Measurements from ENCODE around the gene PSME1.

The PSME1 gene

DNA sequence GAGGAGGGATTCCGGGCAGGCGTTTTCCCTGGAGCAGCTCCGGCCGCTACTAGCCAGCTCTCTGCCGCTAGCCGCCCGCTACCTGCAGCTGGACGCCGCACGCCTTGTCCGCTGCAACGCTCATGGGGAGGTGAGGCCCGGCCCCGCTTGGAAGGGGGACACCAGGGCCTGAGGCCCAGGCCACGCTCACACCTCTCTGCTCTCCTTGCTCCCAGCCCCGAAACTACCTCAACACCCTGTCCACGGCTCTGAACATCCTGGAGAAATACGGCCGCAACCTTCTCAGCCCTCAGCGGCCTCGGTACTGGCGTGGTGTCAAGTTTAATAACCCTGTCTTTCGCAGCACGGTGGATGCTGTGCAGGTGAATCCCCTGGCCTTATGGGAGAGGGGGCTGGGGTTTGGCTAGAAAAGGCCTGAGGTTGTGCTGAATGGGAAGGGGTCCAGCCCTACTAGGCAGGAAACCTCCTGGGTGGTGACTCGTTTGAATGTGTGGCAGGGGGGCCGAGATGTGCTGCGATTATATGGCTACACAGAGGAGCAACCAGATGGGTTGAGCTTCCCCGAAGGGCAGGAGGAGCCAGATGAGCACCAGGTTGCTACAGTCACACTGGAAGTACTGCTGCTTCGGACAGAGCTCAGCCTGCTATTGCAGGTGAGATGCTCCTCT lies 11.9 kb downstream of the PSME1 start:
- DNase-seq, result no peak

DNA sequence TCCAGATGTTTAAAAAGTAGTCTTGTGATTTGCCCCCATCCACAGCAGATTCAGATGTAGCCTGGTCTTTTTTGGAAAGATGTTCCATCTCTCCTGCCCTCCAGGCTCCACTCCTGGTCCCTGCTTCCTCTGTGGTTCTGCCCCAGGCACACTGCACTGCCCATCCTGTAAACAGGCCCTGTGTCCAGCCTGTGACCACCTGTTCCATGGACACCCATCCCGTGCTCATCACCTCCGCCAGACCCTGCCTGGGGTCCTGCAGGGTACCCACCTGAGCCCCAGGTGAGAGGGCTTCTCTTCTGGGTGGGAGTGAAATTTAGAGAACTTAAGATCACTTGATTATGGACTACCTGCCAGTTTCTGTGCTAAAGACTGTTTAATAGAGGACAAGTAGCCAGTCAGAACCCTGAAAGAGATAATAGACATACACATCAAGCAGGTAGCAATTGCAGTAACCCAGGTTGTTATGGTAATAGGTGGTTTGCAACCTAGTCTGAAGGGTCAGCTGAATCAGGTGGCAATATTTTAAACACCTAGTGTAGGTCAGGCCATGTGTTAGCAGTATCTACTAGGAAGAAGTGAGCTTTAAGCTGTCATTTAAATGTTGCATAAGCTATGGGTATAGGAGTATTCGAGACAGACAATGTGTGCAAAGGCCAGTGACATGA lies 13.4 kb downstream of the PSME1 start:
- DNase-seq, result no peak

DNA sequence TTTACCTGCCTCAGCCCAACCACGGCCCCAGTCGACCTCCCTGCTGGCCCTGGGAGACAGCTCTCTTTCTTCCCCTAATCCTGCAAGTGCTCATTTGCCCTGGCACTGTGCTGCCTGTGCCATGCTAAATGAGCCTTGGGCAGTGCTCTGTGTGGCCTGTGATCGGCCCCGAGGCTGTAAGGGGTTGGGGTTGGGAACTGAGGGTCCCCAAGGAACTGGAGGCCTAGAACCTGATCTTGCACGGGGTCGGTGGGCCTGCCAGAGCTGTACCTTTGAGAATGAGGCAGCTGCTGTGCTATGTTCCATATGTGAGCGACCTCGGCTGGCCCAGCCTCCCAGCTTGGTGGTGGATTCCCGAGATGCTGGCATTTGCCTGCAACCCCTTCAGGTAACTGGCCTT lies 14.1 kb downstream of the PSME1 start:
- no peak for DNase-seq

DNA sequence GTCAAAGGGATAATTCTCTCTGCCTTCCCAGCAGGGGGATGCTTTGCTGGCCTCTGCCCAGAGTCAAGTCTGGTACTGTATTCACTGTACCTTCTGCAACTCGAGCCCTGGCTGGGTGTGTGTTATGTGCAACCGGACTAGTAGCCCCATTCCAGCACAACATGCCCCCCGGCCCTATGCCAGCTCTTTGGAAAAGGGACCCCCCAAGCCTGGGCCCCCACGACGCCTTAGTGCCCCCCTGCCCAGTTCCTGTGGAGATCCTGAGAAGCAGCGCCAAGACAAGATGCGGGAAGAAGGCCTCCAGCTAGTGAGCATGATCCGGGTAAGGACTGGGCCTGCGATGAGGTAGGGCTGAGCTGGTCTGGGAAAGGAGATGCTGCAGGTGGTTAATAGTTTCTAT lies 14.6 kb downstream of the PSME1 start:
- no peak for DNase-seq

DNA sequence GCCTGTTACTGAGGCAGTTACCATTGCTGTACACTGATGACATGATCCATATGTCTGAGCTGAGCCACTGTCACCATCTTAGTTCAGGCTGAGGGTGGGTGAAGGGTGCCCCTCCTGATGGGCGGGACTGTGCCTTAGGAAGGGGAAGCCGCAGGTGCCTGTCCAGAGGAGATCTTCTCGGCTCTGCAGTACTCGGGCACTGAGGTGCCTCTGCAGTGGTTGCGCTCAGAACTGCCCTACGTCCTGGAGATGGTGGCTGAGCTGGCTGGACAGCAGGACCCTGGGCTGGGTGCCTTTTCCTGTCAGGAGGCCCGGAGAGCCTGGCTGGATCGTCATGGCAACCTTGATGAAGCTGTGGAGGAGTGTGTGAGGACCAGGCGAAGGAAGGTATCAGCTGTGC lies 15.0 kb downstream of the PSME1 start:
- DNase-seq, result no peak

DNA sequence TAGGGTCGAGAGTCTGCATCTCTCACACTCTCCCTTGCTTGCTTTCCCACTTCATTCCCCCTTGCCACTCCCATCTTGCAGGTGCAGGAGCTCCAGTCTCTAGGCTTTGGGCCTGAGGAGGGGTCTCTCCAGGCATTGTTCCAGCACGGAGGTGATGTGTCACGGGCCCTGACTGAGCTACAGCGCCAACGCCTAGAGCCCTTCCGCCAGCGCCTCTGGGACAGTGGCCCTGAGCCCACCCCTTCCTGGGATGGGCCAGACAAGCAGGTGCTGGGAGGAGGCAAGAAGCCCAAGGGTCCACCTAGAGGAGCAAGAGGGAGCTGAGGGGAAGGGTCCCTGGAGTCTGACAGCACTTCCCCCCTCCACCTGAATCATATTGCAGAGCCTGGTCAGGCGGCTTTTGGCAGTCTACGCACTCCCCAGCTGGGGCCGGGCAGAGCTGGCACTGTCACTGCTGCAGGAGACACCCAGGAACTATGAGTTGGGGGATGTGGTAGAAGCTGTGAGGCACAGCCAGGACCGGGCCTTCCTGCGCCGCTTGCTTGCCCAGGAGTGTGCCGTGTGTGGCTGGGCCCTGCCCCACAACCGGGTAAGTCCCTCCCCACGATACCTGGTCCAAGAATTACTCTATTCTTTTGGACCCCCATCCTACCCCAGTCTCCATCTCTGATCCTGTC lies 15.5 kb downstream of the PSME1 start:
- DNase-seq, result no peak

DNA sequence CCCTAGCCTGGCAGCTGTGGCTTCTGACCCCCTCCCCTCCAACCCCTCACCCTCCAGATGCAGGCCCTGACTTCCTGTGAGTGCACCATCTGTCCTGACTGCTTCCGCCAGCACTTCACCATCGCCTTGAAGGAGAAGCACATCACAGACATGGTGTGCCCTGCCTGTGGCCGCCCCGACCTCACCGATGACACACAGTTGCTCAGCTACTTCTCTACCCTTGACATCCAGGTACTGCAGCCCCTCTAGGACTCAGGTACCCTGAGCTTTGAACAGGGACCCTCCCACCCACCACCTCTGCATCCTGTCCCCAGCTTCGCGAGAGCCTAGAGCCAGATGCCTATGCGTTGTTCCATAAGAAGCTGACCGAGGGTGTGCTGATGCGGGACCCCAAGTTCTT lies 19.1 kb downstream of the PSME1 start:
- no peak for DNase-seq

DNA sequence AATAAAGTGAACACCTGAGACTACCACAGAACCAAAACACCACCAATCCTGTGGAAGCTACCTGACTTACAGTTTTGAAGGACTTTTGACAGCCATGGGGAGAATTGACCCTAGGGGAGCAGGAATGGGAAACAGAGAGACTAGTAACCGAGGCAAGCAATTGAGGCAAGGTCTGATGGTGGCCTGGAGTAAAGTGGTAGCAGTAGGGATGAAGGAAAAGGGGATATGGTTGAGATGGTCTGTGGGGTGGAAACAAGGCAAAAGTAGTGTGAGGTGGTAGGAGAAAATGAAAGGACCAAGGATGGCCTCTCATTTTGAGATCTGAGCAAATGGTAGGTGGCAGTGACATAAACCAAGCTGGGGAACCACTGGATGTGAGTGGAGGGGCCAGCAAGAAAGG lies 20.8 kb downstream of the PSME1 start:
- DNase-seq, result no peak

DNA sequence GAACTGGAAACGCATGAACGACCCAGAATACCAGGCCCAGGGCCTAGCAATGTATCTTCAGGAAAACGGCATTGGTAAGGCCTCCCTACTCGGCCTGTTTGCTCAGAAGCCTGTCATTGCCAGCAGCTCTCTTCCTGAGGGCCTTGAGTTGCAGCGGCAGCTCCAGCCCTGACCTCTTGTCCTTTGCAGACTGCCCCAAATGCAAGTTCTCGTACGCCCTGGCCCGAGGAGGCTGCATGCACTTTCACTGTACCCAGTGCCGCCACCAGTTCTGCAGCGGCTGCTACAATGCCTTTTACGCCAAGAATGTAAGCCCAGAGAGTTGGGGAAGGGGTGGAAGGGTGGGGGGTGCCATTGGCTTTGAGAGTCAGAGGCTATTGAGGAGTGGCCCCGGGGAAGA lies 21.3 kb downstream of the PSME1 start:
- no peak for DNase-seq

DNA sequence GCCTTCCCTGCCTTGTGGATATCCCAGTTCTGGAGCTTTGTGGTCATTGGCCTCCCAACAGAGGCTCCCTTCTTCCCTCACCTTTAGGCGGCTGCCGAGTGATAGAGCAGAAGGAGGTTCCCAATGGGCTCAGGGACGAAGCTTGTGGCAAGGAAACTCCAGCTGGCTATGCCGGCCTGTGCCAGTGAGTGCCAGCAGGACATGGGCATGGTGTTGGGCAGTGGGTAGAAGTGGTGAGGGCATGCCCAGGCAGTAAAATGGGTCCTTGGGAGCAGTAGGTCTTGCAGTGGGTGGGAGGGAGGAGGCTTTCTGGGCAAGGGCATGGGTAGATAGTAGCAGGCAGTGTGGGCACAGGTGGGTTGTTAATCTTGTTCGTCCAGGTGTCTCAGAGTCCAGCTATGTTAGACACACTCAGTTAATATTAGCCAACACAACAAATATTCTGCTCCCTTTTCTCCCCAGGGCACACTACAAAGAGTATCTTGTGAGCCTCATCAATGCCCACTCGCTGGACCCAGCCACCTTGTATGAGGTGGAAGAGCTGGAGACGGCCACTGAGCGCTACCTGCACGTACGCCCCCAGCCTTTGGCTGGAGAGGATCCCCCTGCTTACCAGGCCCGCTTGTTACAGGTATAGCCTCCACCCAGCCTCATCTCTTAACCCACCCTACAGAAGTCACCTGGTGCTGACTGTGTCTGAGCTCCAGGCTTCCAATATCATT lies 23.9 kb downstream of the PSME1 start:
- no peak for DNase-seq

DNA sequence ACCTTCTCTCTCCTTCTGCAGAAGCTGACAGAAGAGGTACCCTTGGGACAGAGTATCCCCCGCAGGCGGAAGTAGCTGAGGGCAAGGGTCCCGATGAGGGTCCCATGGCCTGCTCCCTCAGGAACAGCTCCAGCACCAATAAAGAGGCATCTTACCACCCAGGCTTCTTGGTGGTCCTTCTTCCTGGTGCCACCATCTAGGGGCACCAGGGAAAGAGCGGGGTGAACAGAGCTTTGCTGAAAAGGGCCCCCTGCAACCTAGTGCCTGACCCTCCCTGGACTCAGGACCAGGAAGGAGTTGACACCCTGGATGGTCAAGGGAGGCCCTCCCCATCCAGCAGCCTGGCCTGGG lies 24.5 kb downstream of the PSME1 start:
- no peak for DNase-seq

DNA sequence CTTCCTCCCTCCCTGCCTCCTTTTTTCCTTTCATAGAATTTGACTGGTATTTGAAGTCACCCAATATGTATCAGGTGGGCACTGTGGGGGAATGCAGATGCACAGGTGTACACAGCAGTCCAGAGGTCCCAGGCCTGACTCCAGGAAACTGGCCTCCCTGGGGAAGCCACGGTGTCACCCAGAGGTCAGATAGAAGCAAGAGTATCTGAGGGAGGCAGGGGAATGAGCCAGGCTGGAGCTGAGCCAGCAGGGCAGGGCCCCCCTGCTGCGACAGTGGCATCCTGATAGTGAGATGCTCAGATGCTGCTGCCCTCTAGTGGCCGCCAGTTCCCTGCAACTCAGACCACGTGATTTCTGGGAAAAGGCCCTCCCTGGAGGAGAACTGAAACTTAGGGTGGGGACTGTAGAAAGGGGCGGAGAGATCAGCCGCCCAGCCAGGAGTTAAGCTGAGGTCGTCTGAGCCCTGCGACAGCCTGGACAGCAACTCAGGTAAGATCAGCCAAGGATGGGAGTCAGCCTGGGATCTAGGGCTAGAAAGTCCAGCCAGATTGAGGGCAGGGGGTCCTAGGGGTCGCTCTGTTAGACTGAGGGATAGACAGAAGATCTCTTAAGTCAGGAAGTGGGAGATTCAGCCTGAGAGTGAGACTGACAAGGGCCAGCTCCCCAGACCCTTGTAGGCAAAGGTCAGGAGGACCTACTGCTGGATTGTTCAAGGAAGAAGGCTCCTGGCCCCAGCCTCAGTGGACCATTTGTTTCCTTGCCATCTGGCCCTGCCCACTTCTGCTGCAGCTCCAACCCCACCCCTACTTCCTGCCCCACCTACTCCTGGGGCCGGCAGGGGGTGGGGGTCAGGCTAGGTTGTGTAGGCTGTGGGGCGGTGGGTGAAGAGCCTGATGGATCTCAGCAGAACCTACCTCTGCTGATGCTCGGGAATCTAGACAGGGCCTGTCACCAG lies 25.1 kb downstream of the PSME1 start, which contains the start of gene IRF9:
TSS of gene IRF9 (plus strand) at position 416 of the 955 bp plus-strand sequence. CDS start 880 bp downstream, outside the sequence.
- peak; percentile 58 to 74 for DNase-seq

DNA sequence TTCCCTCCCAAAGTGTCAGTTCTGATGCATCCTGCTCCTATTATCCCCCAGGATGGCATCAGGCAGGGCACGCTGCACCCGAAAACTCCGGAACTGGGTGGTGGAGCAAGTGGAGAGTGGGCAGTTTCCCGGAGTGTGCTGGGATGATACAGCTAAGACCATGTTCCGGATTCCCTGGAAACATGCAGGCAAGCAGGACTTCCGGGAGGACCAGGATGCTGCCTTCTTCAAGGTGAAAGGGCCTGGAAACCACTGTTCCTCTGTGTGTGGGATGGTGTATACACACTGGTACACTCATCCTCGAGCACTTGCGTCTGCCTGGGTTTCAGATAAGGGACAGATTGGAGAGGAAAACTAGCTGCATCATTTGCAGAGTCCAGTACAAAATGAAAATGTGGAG lies 26.1 kb downstream of the PSME1 start:
- DNase-seq, result no peak

DNA sequence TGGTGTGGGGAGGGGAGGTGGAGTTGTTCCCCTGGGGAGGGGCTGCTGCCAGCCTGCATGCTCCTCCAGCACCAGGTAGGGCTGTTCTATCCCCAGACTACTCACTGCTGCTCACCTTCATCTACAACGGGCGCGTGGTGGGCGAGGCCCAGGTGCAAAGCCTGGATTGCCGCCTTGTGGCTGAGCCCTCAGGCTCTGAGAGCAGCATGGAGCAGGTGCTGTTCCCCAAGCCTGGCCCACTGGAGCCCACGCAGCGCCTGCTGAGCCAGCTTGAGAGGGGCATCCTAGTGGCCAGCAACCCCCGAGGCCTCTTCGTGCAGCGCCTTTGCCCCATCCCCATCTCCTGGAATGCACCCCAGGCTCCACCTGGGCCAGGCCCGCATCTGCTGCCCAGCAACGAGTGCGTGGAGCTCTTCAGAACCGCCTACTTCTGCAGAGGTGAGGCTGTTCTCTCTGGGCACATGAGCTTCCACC lies 28.6 kb downstream of the PSME1 start:
- no peak for DNase-seq

DNA sequence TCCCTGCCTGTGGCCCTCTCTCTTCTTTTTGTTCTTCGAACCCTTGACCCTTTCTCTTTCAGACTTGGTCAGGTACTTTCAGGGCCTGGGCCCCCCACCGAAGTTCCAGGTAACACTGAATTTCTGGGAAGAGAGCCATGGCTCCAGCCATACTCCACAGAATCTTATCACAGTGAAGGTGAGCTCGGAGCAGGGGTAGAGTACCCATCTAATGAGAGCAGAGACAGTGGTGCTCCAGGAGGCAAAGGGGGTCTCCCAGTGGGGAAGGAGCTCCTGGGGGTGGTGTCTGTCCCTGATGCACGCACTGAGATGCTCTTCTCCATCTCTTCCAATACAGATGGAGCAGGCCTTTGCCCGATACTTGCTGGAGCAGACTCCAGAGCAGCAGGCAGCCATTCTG lies 29.8 kb downstream of the PSME1 start:
- DNase-seq, result no peak

DNA sequence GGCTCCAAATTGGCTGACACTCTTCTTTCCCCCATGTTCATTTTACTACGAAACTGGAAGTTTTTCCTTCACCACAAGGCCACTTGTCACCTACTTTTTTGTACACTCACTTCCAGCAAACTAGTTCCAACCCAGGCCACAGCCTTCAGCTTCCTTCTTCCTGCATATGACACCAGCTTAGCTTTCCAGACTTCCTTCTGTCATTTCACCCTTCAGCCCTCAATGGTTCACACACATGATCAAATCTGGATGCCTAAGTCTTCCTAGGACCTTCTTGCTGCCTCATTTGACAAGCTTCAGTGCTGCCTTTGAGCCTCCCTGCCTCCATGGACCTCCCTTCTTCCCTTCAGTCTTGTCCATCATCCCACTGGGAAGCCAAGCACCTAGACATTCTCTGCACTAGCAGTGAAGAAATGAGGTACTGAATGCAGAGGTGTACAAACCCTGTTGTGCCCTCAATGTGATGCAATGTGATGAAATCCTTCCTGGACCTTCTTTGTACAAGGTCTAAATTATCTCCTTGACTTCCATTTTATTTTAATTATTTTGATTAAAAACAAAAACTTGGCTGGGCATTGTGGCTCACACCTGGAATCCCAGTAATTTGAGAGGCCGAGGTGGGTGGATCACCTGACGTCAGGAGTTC lies 31.6 kb downstream of the PSME1 start:
- peak in 1 of 2 experiments; percentile 28 for DNase-seq

DNA sequence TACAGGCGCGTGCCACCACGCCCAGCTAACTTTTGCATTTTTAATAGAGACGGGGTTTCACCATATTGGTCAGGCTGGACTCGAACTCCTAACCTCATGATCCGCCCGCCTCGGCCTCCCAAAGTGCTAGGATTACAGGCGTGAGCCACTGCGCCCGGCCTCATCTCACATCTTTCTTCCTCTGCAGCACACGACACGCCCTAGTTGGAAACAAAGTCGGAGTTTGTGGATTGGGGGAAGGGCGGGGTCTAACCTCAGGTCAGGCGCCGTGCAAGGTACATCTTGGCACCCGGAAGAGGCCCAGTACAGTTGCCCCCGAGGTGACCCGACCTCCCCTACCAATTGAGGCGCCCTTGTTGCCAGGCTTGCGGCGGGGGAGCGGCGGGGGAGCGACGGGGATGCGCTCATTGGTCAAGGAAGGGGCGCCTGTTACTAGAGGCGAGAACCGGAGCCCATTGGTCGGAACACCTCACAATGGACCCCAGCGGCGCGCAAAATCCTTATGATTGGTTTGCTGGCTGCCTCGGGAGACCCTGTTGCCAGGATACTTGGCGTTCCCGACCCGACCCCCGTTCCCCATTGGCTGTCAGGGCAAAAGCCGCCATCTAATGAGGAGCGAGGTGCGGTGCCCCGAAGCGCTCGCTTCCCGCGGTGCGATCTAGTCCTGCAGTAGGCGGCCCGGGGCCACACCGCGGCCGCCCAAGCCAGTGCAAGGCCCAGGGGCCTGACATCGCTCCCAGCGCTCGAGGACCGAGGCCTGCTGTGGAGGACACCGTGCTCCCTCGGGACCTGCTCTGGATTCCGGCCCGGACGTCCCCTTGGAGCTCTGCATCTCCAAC lies 35.6 kb downstream of the PSME1 start, which contains the start of gene REC8:
TSS of gene REC8 (plus strand) at position 659 of the 839 bp plus-strand sequence. CDS start 473 bp downstream, outside the sequence.
- peak; percentile 63 to 82 for DNase-seq

DNA sequence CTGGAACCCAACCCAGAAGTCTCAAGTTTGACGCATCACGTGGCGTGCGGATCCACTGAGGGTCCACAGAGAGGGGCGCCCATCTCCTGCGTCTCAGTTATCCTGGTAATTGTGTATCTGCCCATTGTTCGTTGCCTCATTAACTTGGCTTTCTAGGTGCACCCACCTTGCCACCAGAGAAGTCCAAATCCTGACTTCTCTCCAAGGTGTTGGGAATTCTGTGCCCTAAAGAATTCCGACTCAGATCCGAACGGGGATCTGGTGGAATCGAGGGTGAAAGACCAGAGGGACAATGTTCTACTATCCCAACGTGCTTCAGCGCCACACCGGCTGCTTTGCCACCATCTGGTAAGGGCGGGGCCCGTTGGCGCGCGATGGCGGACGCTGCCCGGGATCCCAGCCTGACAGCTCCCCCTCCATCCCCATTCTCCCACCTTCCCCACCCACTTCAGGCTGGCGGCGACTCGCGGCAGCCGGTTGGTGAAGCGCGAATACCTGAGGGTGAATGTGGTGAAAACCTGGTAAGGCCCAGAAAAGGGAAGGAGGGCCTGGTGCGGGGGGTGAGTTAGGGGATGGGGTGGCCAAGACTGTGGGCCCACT lies 36.4 kb downstream of the PSME1 start:
- no peak for DNase-seq

DNA sequence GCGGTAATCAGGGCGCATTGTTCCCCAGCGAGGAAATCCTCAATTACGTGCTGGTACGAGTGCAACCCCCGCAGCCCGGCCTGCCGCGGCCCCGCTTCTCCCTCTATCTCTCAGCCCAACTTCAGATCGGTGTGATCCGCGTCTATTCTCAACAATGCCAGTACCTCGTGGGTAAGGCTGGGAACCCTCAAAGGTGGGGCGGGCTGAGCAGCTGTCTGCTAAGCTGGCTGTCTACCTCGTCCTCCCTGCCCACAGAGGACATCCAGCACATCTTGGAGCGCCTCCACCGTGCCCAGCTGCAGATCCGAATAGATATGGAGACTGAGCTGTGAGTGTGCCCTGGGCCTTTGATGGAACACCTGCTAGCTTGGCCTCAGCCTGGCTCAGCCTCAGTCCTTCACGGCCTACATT lies 36.9 kb downstream of the PSME1 start:
- DNase-seq, result no peak

DNA sequence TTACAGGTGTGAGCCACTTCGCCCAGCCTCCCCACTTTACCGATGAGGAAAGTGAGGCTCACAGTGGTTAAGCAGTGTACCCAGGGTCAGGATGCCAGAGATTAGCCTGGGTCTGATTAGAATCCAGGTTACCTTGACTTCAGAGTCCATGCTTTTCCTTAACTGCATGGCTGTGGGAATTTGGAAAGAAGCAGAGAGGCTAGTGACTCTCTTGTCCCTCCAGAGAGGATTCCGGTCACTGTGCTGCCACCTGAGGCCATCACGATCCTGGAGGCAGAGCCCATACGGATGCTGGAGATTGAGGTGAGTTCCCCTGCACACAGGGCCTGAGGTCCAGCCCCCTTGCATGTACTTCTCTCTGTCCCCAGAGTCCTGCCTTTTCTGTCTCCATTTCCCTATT lies 40.6 kb downstream of the PSME1 start:
- no peak for DNase-seq
